Measurements from ENCODE around the gene LBP.

LBP gene

GRCh38 chr20:38349856-38350255 lies 3.6 kb downstream of the LBP start:
- TF ChIP-seq RARB (CRISPR knock-in tag; IDR thresholded peaks at IDR 0.05) (no peak), CSRNP3 (CRISPR knock-in tag; IDR thresholded peaks at IDR 0.05) (no peak), TOX (CRISPR knock-in tag; IDR thresholded peaks at IDR 0.05; ENCODE audit: borderline replicate concordance) (no peak), ISL1 (CRISPR knock-in tag; IDR thresholded peaks at IDR 0.05) (no peak), ARNTL (CRISPR knock-in tag; IDR thresholded peaks at IDR 0.05; ENCODE audit: borderline replicate concordance, low read depth) (no peak), TSHZ2 (CRISPR knock-in tag; IDR thresholded peaks at IDR 0.05) (no peak), GLIS3 (CRISPR knock-in tag; IDR thresholded peaks at IDR 0.05) (no peak), ZNF70 (CRISPR knock-in tag; IDR thresholded peaks at IDR 0.05) (no peak), PATZ1 (CRISPR knock-in tag; IDR thresholded peaks at IDR 0.05; ENCODE audit: borderline replicate concordance) (no peak), ESRRG (CRISPR knock-in tag; IDR thresholded peaks at IDR 0.05) (no peak), CREB5 (CRISPR knock-in tag; IDR thresholded peaks at IDR 0.05; ENCODE audit: low read depth) (no peak), BACH2 (CRISPR knock-in tag; IDR thresholded peaks at IDR 0.05; ENCODE audit: borderline replicate concordance) (no peak), SNAI2 (CRISPR knock-in tag; IDR thresholded peaks at IDR 0.05) (no peak), OSR1 (CRISPR knock-in tag; IDR thresholded peaks at IDR 0.05) (no peak), POU6F1 (CRISPR knock-in tag; IDR thresholded peaks at IDR 0.05; ENCODE audit: borderline replicate concordance, low read depth) (no peak), ZC3H10 (CRISPR knock-in tag; IDR thresholded peaks at IDR 0.05) (no peak), CSDC2 (CRISPR knock-in tag; IDR thresholded peaks at IDR 0.05) (no peak), ZFP3 (CRISPR knock-in tag; IDR thresholded peaks at IDR 0.05) (no peak), ZNF565 (CRISPR knock-in tag; conservative IDR thresholded peaks at IDR 0.05; ENCODE audit: low read depth) (no peak)
- ATAC-seq = no peak

- ATAC-seq = no peak
- TF ChIP-seq ZC3H10 (CRISPR knock-in tag; IDR thresholded peaks at IDR 0.05) (no peak), CREB5 (CRISPR knock-in tag; IDR thresholded peaks at IDR 0.05; ENCODE audit: low read depth) (no peak), TCF4 (CRISPR knock-in tag; IDR thresholded peaks at IDR 0.05; ENCODE audit: borderline replicate concordance) (no peak), ARNTL (CRISPR knock-in tag; IDR thresholded peaks at IDR 0.05; ENCODE audit: borderline replicate concordance, low read depth) (no peak), PATZ1 (CRISPR knock-in tag; IDR thresholded peaks at IDR 0.05; ENCODE audit: borderline replicate concordance) (no peak), CSDC2 (CRISPR knock-in tag; IDR thresholded peaks at IDR 0.05) (no peak), TOX (CRISPR knock-in tag; IDR thresholded peaks at IDR 0.05; ENCODE audit: borderline replicate concordance) (no peak), PPARA (CRISPR knock-in tag; IDR thresholded peaks at IDR 0.05; ENCODE audit: borderline replicate concordance) (no peak), ZFP30 (CRISPR knock-in tag; IDR thresholded peaks at IDR 0.05) (no peak), GLIS3 (CRISPR knock-in tag; IDR thresholded peaks at IDR 0.05) (no peak), ZNF70 (CRISPR knock-in tag; IDR thresholded peaks at IDR 0.05) (no peak)
Measured at GRCh38 chr20:38350879-38351775, 4.8 kb downstream of the LBP start.
